PFSK-1 (cell line): ENCODE measurements around the gene NEURL1B.

Experiments used
- POLR2AphosphoS5 ChIP-seq: IDR thresholded peaks from 2 replicates; pipeline ENCODE4 v1.6.1; 2012; ENCODE audit warnings: low read depth, mild to moderate bottlenecking, control low read depth, low read length, moderate library complexity
- REST ChIP-seq, 2 experiments: IDR thresholded peaks; 2 replicates each; pipeline versions ENCODE4 v1.6.1 to v1.8.0; 2011 to 2012; ENCODE audit warnings: low read depth in 2 of 2, low read length in 2 of 2, control low read depth in 1 of 2, inconsistent platforms in 1 of 2, mild to moderate bottlenecking in 1 of 2, moderate library complexity in 1 of 2; ENCODE audit not compliant: insufficient read depth in 1 of 2
- SIN3A ChIP-seq: IDR thresholded peaks from 2 replicates; pipeline ENCODE4 v1.6.1; 2012; ENCODE audit warnings: mild to moderate bottlenecking, low read length, moderate library complexity, borderline replicate concordance; ENCODE audit not compliant: insufficient read depth
- TAF1 ChIP-seq: IDR thresholded peaks from 2 replicates; pipeline ENCODE4 v1.6.1; 2012; ENCODE audit warnings: low read length, control low read depth, borderline replicate concordance; ENCODE audit not compliant: insufficient read depth

- TF ChIP-seq POLR2AphosphoS5, result no peak
- TF ChIP-seq TAF1, result no peak
- no peak for TF ChIP-seq SIN3A
- no peak for TF ChIP-seq REST (IDR thresholded peaks at IDR 0.05; ENCODE audit: insufficient read depth in 1 of 2, low read depth in 2 of 2, low read length in 2 of 2)
Observed at GRCh38 chr5:172597755-172598155, 43.3 kb upstream of the NEURL1B start.
